Type B pancreatic cell (in vitro differentiated cells): ENCODE results near the gene CCR9. TPM values are rescaled to one million over a fixed set of nuclear protein-coding genes. Genes with fewer than 3 reads are reported as not detected.

Source experiments
- DNase-seq: peaks from one replicate; pipeline ENCODE4 v3.0.0; 2021; ENCODE audit warnings: mixed read lengths; ENCODE audit not compliant: unreplicated experiment; ENCODE audit errors: extremely low spot score
- H3K27ac Mint-ChIP-seq: 2 replicates; pipeline ENCODE4 v1.8.0; 2021; ENCODE audit warnings: mild to moderate bottlenecking, mixed read lengths
- H3K27me3 Mint-ChIP-seq: 2 replicates; pipeline ENCODE4 v1.8.0; 2021; ENCODE audit warnings: mixed read lengths
- H3K36me3 Mint-ChIP-seq: 2 replicates; pipeline ENCODE4 v1.8.0; 2021; ENCODE audit warnings: mixed read lengths
- H3K4me1 Mint-ChIP-seq: one replicate; pipeline ENCODE4 v1.8.0; 2021; ENCODE audit warnings: mixed read lengths; ENCODE audit not compliant: unreplicated experiment
- H3K4me3 Mint-ChIP-seq: 2 replicates; pipeline ENCODE4 v1.8.0; 2021; ENCODE audit warnings: mild to moderate bottlenecking, mixed read lengths
- H3K9me3 Mint-ChIP-seq: 2 replicates; pipeline ENCODE4 v1.8.0; 2021; ENCODE audit warnings: mixed read lengths
- total RNA-seq: library from RNA; stranded (reverse); gene quantifications from 2 replicates; pipeline ENCODE4 v1.2.1, GENCODE V29; 2021; ENCODE audit warnings: low replicate concordance
- TF ChIP-seq, protein P1 (sequence below): fragments of 200-600 bp; sonication (generic); conservative IDR thresholded peaks from 2 replicates; pipeline ENCODE4 v1.5.0; 2021; ENCODE audit warnings: antibody characterized with exemption, mild to moderate bottlenecking

CCR9 gene
- total RNA-seq, 1 donor from 2014 or later: not detected

DNA sequence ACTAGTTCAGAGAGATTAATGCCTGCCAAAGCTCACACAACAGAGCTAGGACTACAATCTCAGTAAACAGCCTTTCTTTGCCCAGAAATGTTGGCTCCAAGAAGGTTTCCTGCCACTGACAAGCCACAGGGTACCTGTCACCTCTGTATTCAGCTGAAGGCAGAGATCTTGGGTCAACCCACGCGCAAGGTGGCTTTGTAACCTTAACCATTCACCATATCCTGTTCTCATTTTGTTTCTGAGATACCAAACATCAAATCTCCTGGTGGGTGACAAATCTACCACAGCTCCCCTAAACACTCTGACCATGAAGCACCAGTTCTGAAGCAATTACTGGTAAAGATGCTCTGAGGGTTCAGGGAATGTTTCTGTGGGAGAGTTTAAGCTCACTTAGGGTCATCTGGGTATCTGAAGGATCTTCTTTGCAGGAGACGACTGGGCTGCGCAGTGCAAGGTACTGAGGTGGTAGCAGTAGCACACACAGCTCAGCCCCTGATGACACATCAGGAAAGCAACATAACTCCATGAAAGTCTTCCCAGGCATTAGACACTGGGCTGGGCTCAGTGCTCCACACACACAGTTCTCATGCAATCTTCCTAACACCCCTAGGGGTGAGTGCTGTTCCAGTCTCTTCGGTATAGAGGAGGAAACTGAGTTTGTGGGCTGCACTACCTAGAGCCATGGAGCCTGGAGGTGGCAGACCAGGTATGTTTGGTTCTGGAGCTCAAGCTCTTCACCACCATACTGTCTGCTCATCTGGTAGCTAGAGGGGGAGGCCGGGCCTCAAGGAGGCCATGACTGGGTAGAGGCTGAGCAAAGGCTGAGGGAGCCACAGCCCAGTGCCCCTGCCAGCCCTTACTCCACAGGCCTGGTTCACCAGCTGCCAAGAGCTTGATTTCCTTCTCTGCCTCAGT, 64.6 kb downstream of the CCR9 start:
- peaks cover 10% of the 10 kb centered on the region for H3K36me3 Mint-ChIP-seq
- no peak overlapping the region for H3K4me3 Mint-ChIP-seq

GRCh38 chr3:45951946-45952345, 65.6 kb downstream of the CCR9 start:
- H3K9me3 Mint-ChIP-seq: no peaks in the 10 kb centered on the region
- no peak for DNase-seq
- H3K36me3 Mint-ChIP-seq: peaks cover 10% of the 10 kb centered on the region
- H3K4me1 Mint-ChIP-seq: no peaks in the 10 kb centered on the region
- no peaks in the 10 kb centered on the region for H3K27me3 Mint-ChIP-seq
- no peak overlapping the region for H3K4me3 Mint-ChIP-seq
- TF ChIP-seq, protein P1, sequence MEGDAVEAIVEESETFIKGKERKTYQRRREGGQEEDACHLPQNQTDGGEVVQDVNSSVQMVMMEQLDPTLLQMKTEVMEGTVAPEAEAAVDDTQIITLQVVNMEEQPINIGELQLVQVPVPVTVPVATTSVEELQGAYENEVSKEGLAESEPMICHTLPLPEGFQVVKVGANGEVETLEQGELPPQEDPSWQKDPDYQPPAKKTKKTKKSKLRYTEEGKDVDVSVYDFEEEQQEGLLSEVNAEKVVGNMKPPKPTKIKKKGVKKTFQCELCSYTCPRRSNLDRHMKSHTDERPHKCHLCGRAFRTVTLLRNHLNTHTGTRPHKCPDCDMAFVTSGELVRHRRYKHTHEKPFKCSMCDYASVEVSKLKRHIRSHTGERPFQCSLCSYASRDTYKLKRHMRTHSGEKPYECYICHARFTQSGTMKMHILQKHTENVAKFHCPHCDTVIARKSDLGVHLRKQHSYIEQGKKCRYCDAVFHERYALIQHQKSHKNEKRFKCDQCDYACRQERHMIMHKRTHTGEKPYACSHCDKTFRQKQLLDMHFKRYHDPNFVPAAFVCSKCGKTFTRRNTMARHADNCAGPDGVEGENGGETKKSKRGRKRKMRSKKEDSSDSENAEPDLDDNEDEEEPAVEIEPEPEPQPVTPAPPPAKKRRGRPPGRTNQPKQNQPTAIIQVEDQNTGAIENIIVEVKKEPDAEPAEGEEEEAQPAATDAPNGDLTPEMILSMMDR: no peak
- no peak overlapping the region for H3K27ac Mint-ChIP-seq

More for the DNA sequence above, 64.6 kb downstream of the CCR9 start:
- no peaks in the 10 kb centered on the region for H3K9me3 Mint-ChIP-seq
- H3K27me3 Mint-ChIP-seq: no peaks in the 10 kb centered on the region
- no peak for DNase-seq
- H3K27ac Mint-ChIP-seq: no peak overlapping the region
- TF ChIP-seq, protein P1: no peak
- no peaks in the 10 kb centered on the region for H3K4me1 Mint-ChIP-seq

DNA sequence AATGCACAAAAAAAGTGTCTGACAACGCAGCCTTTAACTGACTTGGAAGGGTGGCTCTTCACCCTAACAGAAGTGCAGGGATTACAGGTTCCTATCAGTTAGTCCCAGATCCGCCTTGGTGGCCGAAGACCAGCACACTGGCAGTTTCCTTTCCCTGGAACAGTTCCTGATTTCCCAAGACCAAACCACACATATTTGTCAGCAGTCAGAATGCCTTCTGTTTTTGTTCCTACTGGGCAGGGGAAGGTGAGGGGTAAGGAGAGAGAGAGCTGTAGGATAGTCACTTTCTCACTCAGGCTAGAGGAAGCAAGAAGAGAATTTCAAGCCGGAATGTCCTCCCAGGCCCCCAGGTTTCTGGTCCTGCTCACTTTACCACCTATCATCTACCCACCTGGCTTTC, 66.1 kb downstream of the CCR9 start:
- Mint-ChIP-seq H3K9me3 (no peaks in the 10 kb centered on the region), H3K27ac (no peak overlapping the region), H3K4me3 (no peak overlapping the region), H3K27me3 (no peaks in the 10 kb centered on the region), H3K36me3 (peaks cover 10% of the 10 kb centered on the region), H3K4me1 (no peaks in the 10 kb centered on the region)
- DNase-seq: no peak
- TF ChIP-seq, protein P1: no peak

Other genes with a start within 250 kb of the CCR9 start
- 37.5 and 51.6 TPM in 2 replicates for gene SACM1L, start 197.1 kb upstream of the CCR9 start, total RNA-seq
- gene SLC6A20, start 90.0 kb upstream of the CCR9 start, total RNA-seq: 1.5 and 3.2 TPM in 2 replicates
- gene LZTFL1, start 44.4 kb upstream of the CCR9 start, total RNA-seq: 26.6 and 36.0 TPM in 2 replicates
- not detected in 2 replicates for gene CXCR6, start 56.9 kb downstream of the CCR9 start, total RNA-seq
- 15.2 and 27.5 TPM in 2 replicates for gene FYCO1, start 109.3 kb downstream of the CCR9 start, total RNA-seq
- gene XCR1, start 140.9 kb downstream of the CCR9 start, total RNA-seq: 3.6 and 13.9 TPM in 2 replicates